ENCODE data around the gene ZBTB16. TPM values are rescaled to one million over a fixed set of nuclear protein-coding genes. Genes with fewer than 3 reads are reported as not detected.

The ZBTB16 gene
- total RNA-seq, 4 donors from 2014 or later: 25.5 to 302 (median 151) TPM

DNA sequence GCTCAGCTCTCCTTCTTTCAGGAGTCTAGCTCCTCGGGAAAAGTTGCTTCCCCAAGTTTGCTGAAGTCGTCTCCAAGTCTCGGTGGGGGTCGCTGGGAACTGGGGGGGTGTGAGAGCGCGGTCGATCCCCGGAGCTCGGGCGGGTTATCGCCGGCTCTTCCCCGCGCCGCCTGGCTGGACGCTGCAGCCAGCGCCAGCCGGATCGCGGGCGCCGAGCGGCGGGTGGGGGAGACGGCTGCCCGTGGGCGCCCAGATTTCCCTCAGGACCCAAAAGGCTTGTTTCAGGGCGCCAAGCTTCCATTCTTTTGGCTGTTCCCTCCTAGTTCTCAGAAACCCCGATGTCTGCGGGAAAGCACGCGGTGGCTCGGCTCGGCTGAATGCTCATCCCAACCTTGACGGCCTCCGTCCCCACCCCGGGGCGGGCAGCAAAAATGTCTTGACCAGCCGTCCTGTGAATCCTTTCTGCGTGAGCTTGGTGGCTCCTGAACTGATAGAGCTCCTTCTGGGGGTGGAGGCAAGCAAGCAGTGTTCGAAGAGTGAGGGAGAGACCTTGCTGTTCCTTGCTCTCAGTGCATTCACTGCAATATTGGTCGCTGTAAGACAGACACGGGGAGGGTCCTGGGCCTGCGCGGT lies 1.7 kb downstream of the ZBTB16 start:
- Histone ChIP-seq H3K27ac (peak overlapping the region; percentile 99 to 100), H3K4me3 (peak overlapping the region; percentile 98), H3K9me3 (no peaks in the 10 kb centered on the region), H3K4me1 (peaks cover 2 to 16% of the 10 kb centered on the region in 2 donors), H3K27me3 (no peaks in the 10 kb centered on the region), H3K36me3 (no peaks in the 10 kb centered on the region)
- peak in 1 of 2 donors; percentile 45 for TF ChIP-seq POLR2A (IDR thresholded peaks at IDR 0.05)
- TF ChIP-seq, protein P1, sequence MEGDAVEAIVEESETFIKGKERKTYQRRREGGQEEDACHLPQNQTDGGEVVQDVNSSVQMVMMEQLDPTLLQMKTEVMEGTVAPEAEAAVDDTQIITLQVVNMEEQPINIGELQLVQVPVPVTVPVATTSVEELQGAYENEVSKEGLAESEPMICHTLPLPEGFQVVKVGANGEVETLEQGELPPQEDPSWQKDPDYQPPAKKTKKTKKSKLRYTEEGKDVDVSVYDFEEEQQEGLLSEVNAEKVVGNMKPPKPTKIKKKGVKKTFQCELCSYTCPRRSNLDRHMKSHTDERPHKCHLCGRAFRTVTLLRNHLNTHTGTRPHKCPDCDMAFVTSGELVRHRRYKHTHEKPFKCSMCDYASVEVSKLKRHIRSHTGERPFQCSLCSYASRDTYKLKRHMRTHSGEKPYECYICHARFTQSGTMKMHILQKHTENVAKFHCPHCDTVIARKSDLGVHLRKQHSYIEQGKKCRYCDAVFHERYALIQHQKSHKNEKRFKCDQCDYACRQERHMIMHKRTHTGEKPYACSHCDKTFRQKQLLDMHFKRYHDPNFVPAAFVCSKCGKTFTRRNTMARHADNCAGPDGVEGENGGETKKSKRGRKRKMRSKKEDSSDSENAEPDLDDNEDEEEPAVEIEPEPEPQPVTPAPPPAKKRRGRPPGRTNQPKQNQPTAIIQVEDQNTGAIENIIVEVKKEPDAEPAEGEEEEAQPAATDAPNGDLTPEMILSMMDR (IDR thresholded peaks at IDR 0.05): no peak
- intact Hi-C loops (cut with DNase I; ENCODE audit: low total_unique reads): loop anchor here (10.0 kb wide), 1 partner anchor 64 kb away; no protein-coding TSS in a partner anchor
- DNase-seq: peak in 1 of 2 donors; percentile 52

DNA sequence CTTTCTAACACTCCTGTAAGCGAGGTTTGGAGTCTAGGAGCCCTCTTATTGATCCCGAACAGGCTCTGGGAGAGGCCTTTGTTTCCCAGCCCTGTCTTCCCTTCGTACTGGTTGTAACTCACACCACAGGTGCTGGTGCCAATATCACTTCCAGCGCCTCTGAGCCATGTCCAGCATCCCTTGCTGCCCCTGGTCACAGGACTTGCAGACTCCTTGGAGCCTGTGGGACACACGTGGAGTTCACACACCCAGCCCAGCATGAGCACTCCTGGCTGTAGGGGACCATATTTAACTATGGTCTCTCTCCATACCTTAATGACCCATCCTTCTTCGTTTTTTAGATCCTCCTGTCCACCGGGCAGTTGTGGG lies 2.2 kb downstream of the ZBTB16 start:
- Histone ChIP-seq H3K9me3 (no peaks in the 10 kb centered on the region), H3K4me1 (peaks cover 2 to 16% of the 10 kb centered on the region in 2 donors), H3K27ac (peak overlapping the region; percentile 99 to 100), H3K36me3 (no peaks in the 10 kb centered on the region), H3K27me3 (no peaks in the 10 kb centered on the region), H3K4me3 (peak overlapping the region; percentile 98)
- DNase-seq: peak in 1 of 2 donors; percentile 62
- intact Hi-C loops (cut with DNase I; ENCODE audit: low total_unique reads): loop anchor here (10.0 kb wide), 1 partner anchor 63 kb away; no protein-coding TSS in a partner anchor
- TF ChIP-seq, protein P1 (IDR thresholded peaks at IDR 0.05): no peak
- no peak for TF ChIP-seq POLR2A (IDR thresholded peaks at IDR 0.05)

DNA sequence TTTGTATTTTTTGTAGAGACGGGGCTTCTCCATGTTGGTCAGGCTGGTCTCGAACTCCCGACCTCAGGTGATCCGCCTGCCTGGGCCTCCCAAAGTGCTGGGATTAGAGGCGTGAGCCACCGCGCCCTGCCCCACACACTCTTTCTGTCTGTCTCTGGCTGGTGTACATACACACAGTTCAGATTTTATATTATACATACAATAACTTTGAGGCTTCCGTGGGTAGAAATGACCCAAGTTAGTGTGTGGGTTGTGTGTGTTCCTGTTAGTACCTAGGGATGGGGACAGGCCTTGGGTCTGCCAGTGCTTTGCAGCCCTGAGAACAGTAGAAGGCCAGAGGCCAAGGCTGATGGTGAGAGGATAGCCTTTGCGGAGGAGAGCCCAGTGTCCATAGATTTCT lies 2.8 kb downstream of the ZBTB16 start:
- peaks cover 0 to 16% of the 10 kb centered on the region in 2 donors for H3K4me1 ChIP-seq
- H3K27ac ChIP-seq: peak overlapping the region; percentile 99 to 100
- intact Hi-C loops (cut with DNase I; ENCODE audit: low total_unique reads): loop anchor here (10.0 kb wide), 1 partner anchor 63 kb away; no protein-coding TSS in a partner anchor
- no peak for DNase-seq
- peak overlapping the region; percentile 98 for H3K4me3 ChIP-seq
- H3K9me3 ChIP-seq: no peaks in the 10 kb centered on the region
- no peak for TF ChIP-seq POLR2A (IDR thresholded peaks at IDR 0.05)
- TF ChIP-seq, protein P1 (IDR thresholded peaks at IDR 0.05): no peak
- no peaks in the 10 kb centered on the region for H3K36me3 ChIP-seq
- no peaks in the 10 kb centered on the region for H3K27me3 ChIP-seq

DNA sequence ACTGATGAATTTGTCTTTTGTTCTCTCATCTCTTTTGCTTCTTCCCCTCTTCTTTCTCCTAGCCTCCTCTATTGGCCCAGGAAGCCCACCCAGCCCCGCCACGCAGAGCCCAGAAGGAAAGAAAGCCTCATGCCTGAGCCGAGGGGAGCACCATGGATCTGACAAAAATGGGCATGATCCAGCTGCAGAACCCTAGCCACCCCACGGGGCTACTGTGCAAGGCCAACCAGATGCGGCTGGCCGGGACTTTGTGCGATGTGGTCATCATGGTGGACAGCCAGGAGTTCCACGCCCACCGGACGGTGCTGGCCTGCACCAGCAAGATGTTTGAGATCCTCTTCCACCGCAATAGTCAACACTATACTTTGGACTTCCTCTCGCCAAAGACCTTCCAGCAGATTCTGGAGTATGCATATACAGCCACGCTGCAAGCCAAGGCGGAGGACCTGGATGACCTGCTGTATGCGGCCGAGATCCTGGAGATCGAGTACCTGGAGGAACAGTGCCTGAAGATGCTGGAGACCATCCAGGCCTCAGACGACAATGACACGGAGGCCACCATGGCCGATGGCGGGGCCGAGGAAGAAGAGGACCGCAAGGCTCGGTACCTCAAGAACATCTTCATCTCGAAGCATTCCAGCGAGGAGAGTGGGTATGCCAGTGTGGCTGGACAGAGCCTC lies 3.8 kb downstream of the ZBTB16 start:
- Histone ChIP-seq H3K9me3 (no peaks in the 10 kb centered on the region), H3K27ac (peak overlapping the region; percentile 99 to 100), H3K4me3 (peak overlapping the region in 1 of 2 donors; percentile 98), H3K36me3 (no peaks in the 10 kb centered on the region), H3K27me3 (no peaks in the 10 kb centered on the region), H3K4me1 (peaks cover 0 to 16% of the 10 kb centered on the region in 2 donors)
- TF ChIP-seq, protein P1 (IDR thresholded peaks at IDR 0.05): no peak
- no peak for TF ChIP-seq POLR2A (IDR thresholded peaks at IDR 0.05)
- intact Hi-C loops (cut with DNase I; ENCODE audit: low total_unique reads): loop anchor here (10.0 kb wide), 1 partner anchor 62 kb away; no protein-coding TSS in a partner anchor
- DNase-seq: no peak

DNA sequence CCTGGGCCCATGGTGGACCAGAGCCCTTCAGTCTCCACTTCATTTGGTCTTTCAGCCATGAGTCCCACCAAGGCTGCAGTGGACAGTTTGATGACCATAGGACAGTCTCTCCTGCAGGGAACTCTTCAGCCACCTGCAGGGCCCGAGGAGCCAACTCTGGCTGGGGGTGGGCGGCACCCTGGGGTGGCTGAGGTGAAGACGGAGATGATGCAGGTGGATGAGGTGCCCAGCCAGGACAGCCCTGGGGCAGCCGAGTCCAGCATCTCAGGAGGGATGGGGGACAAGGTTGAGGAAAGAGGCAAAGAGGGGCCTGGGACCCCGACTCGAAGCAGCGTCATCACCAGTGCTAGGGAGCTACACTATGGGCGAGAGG lies 4.3 kb downstream of the ZBTB16 start:
- H3K4me3 ChIP-seq: peak overlapping the region; percentile 20 to 98
- intact Hi-C loops (cut with DNase I; ENCODE audit: low total_unique reads): loop anchor here (10.0 kb wide), 1 partner anchor 61 kb away; no protein-coding TSS in a partner anchor
- H3K36me3 ChIP-seq: no peaks in the 10 kb centered on the region
- no peaks in the 10 kb centered on the region for H3K27me3 ChIP-seq
- H3K9me3 ChIP-seq: no peaks in the 10 kb centered on the region
- no peak for DNase-seq
- H3K27ac ChIP-seq: peak overlapping the region; percentile 8 to 50
- TF ChIP-seq, protein P1 (IDR thresholded peaks at IDR 0.05): no peak
- no peak for TF ChIP-seq POLR2A (IDR thresholded peaks at IDR 0.05)
- H3K4me1 ChIP-seq: peaks cover 0 to 16% of the 10 kb centered on the region in 2 donors

All from uterus (tissue), 4 donors.